ENCODE results near the gene LHFPL5.
A peak's percentile ranks its signal among the peaks of the same experiment; 100 is the strongest.

The LHFPL5 gene

DNA sequence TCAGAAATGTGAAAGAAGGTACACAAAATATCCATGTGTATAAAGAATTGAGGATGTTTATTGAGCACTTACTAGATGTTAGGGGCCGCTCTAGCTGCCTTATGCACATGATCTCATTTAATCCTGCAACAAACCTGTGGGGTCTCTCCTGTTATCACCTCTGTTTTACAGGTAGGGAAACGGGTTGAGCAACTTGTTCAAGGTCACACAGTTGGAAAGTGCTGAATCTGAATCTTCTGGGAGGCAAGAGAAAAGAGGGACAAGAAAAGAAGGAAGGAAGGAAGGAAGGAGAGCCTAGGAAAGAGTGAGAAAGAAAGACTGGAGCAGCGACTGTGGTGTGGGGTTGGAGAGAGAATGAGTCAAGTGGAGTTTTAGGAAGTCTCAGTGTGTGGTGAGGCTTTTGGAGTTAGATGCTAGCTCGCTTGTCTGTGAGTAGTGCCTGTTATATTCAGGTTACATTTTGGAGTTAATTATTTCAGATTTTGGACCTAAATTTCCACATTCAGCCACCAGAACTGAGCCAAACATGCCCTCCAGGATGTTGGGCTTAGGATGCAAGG, 16.6 kb upstream of the LHFPL5 start:
- DNase-seq (ENCODE audit: low read depth) = no peak
- no peak for TF ChIP-seq CTCF (IDR thresholded peaks at IDR 0.05; ENCODE audit: insufficient read depth, low read depth, low read length, missing control alignments)
- H3K4me3 ChIP-seq (ENCODE audit: low read length) = no peak overlapping the region

- TF ChIP-seq CTCF (IDR thresholded peaks at IDR 0.05; ENCODE audit: insufficient read depth, low read depth, low read length, missing control alignments) = no peak
- no peak for DNase-seq (ENCODE audit: low read depth)
Observed at GRCh38 chr6:35790683-35791082, 14.5 kb upstream of the LHFPL5 start.

DNA sequence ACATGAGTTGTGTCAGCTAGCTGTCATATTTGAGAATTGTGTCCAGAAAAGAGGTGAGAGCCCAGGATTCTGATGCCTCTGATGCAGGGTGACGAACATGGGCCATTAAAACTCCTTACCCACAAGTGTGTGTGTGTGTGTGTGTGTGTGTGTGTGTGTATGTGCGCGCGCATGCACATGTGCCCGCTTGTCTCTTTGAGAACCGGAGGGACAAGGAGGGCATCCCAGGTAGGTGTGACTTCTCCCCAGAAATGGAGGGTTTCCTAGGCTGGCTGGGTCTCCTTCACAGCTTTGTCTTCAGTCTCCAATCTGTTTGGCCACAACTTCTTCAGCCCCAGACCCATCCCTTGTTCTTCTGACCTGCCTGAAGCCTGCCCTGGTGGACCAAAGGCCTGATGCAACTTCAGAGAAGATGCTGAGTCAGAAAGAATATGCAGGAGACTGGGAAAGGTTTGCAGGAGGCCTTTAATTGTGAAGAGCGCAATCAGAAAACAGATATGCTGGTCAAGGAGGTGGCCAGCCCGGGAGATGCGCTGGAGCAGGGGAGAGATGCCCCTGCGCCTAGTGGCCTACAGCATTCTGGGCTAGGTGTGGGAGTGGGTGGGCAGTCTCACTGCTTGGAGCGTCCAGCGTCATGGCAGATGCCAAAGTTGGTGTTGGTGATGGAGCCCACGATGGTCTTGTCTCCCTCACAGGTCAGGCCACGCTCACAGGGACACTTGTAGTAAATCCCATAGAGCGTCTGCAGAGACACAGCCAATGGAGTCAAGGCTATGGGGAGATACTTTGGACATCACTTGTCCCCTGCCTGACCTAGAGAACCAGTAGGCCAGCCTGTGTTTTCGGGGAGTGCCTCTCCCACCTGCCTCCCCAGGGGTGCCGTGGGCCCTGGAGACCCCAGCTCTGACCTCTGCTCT, 10.4 kb upstream of the LHFPL5 start:
- TF ChIP-seq CTCF (IDR thresholded peaks at IDR 0.05; ENCODE audit: insufficient read depth, low read depth, low read length, missing control alignments) = no peak
- no peak overlapping the region for H3K4me3 ChIP-seq (ENCODE audit: low read length)
- DNase-seq (ENCODE audit: low read depth) = no peak

More at GRCh38 chr6:35790683-35791082, 14.5 kb upstream of the LHFPL5 start:
- no peak overlapping the region for H3K4me3 ChIP-seq (ENCODE audit: low read length)

DNA sequence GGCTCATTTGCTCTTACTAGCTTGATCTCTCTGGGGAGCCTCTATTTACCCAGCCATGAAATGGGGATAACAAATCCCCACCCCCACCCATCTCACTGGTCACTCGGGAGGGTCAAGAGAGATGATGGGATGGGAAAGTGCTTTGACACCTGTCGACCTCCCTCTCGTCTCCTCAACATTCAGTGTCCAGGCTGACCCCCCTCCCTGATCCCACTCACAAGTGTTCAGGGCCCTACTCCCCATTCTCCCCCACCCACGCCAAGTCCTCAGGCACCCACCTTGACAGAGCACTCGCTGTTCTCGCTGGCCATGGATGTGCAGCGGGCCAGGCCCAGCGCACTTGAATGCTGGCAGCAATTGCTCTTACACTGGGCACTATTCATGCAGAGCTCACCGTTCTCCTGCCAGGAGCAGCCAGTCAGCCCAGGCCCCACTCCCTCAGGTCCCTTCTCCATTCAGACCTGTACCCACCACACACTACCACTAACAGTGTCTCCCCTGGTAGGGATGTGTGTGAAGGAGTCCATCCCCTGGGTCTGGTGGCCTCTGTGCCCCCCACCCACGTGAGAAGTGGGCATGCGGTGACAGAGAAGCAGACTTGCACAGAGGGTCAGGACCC, 9.6 kb upstream of the LHFPL5 start:
- TF ChIP-seq CTCF (IDR thresholded peaks at IDR 0.05; ENCODE audit: insufficient read depth, low read depth, low read length, missing control alignments) = no peak
- H3K4me3 ChIP-seq (ENCODE audit: low read length) = no peak overlapping the region
- DNase-seq (ENCODE audit: low read depth) = no peak

DNA sequence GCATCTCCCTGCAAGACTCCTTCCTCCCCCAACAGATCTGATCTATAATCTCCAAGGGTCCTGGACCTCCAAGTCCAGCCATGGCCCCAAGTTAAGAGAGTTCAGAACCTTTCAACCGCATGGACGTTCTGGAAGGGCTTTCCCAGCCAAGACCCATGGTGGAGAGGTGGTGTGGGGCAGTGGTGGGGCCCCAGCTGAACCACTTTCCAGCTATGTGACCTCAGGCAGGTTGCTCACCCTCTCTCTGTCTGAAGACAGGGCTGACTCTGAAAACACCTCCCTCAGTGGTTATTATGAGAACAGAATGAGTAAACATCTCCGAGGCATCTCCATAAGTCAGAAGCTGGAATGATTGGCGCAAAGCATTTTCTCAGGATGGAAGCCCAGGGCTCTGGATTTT, 8.9 kb upstream of the LHFPL5 start:
- no peak for TF ChIP-seq CTCF (IDR thresholded peaks at IDR 0.05; ENCODE audit: insufficient read depth, low read depth, low read length, missing control alignments)
- no peak overlapping the region for H3K4me3 ChIP-seq (ENCODE audit: low read length)
- DNase-seq (ENCODE audit: low read depth) = peak; percentile 54

DNA sequence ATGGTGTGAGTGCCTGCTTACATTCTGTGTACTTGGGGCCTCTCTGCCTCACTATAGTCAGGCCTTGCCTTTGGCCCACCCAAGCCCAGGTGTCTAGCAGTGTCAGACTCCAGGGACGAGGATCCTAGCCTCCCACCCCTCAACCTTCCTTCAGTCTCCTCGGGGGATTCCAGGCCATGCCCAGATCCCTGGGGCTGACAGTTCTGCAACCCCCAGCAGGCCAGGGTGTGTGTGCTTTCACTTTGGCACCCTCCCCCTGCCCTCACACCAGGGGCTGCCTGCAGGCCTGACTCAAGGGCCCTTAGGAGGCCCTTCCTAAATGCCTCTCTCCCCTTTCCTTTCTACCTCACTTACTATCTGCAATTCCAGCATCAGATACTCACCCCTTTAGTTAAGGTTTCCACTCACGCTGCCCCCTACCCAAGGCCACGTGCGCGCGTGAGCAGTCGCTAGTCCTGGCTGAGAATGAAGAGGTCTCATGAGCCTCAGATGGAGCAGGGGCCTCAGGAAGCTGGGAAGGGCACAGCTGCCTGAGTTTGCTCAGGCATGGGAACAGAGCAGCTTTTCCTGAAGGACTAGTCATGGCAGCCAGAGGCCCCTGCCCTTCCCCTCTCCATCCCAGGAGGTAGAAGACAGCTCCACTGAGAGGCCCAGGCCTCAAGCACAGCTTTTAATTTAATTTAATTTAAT, 7.2 kb upstream of the LHFPL5 start:
- TF ChIP-seq CTCF (IDR thresholded peaks at IDR 0.05; ENCODE audit: insufficient read depth, low read depth, low read length, missing control alignments) = no peak
- no peak overlapping the region for H3K4me3 ChIP-seq (ENCODE audit: low read length)
- no peak for DNase-seq (ENCODE audit: low read depth)
